Fibroblast of skin of scalp (primary cell): ENCODE data around the gene ASB14. TPM values are rescaled to one million over a fixed set of nuclear protein-coding genes. Genes with fewer than 3 reads are reported as not detected.
"Not testable (repeated sequence)": the region's sequence is repeated elsewhere in the genome, so short reads cannot be mapped to it uniquely, and the experiment has no call there.

ENCODE experiments used
- DNase-seq: peaks from one replicate; pipeline ENCODE4 v3.0.0-alpha.2; 2013
- polyA plus RNA-seq, 2 experiments: library from polyadenylated mRNA; unstranded; fragments of 120-200 nt; gene quantifications; one replicate each; pipeline ENCODE4 v1.2.1, GENCODE V29; 2013; ENCODE audit not compliant: insufficient read length in 2 of 2

ASB14 gene
- polyA plus RNA-seq (2013, experiment 1 of 2; ENCODE audit: insufficient read length), result 0.34 TPM
- 0.26 TPM for polyA plus RNA-seq (2013, experiment 2 of 2; ENCODE audit: insufficient read length)

- DNase-seq, result no peak
These were observed at the start of gene ASB14 for GRCh38 chr3:57292159-57292896. TSS of gene ASB14 (minus strand) at chr3:57292685. CDS start at chr3:57292033, 652 bp downstream.

GRCh38 chr3:57339071-57339642 is 46.7 kb upstream of the ASB14 start:
- DNase-seq, result not testable (repeated sequence)

- DNase-seq, result not testable (repeated sequence)
These were observed 46.0 kb upstream of the ASB14 start for GRCh38 chr3:57338272-57339070.

GRCh38 chr3:57335283-57335938 is 42.9 kb upstream of the ASB14 start:
- DNase-seq, result no peak

- DNase-seq, result no peak
These were observed 38.7 kb upstream of the ASB14 start for GRCh38 chr3:57331078-57331610.

GRCh38 chr3:57326498-57326897 is 34.0 kb upstream of the ASB14 start:
- not testable (repeated sequence) for DNase-seq

GRCh38 chr3:57314204-57314603 is 21.7 kb upstream of the ASB14 start:
- no peak for DNase-seq

- no peak for DNase-seq
These were observed 17.4 kb upstream of the ASB14 start for GRCh38 chr3:57309769-57310360.

- peak; percentile 31 for DNase-seq
These were observed 11.0 kb upstream of the ASB14 start for GRCh38 chr3:57303520-57303919.

GRCh38 chr3:57298041-57298440 is 5.6 kb upstream of the ASB14 start:
- DNase-seq, result no peak

- DNase-seq, result no peak
These were observed 527 bp upstream of the ASB14 start for GRCh38 chr3:57292897-57293526.

- no peak for DNase-seq
These were observed 4.1 kb downstream of the ASB14 start for GRCh38 chr3:57288403-57288802.

- DNase-seq, result no peak
These were observed 5.3 kb downstream of the ASB14 start for GRCh38 chr3:57287205-57287604.

- no peak for DNase-seq
These were observed 9.2 kb downstream of the ASB14 start for GRCh38 chr3:57283334-57283733.

GRCh38 chr3:57281715-57282114 is 10.8 kb downstream of the ASB14 start:
- DNase-seq, result peak; percentile 26

- no peak for DNase-seq
These were observed 12.8 kb downstream of the ASB14 start for GRCh38 chr3:57279685-57280084.

- DNase-seq, result no peak
These were observed 14.2 kb downstream of the ASB14 start for GRCh38 chr3:57278237-57278636.

- no peak for DNase-seq
These were observed 17.1 kb downstream of the ASB14 start for GRCh38 chr3:57275393-57275792.

GRCh38 chr3:57274845-57275244 is 17.6 kb downstream of the ASB14 start:
- no peak for DNase-seq

GRCh38 chr3:57268416-57268815 is 24.1 kb downstream of the ASB14 start:
- no peak for DNase-seq

GRCh38 chr3:57261929-57262328 is 30.6 kb downstream of the ASB14 start:
- DNase-seq, result no peak

- DNase-seq, result no peak
These were observed 31.4 kb downstream of the ASB14 start for GRCh38 chr3:57261119-57261518.
